CD4-positive, CD25-positive, alpha-beta regulatory T cell (primary cell): Measurements from ENCODE around the gene FAM234A. TPM values are rescaled to one million over a fixed set of nuclear protein-coding genes. Genes with fewer than 3 reads are reported as not detected.

Experiments used
- ATAC-seq, 2 donors: fragments of 150-1000 bp; cut with Tn5 transposase; one replicate each; pipeline ENCODE4 v1.10.0; 2021; ENCODE audit warnings: low read depth in 2 of 2, moderate number of reproducible peaks in 2 of 2, moderate library complexity in 1 of 2
- DNase-seq, 3 donors: peaks; one replicate each; pipeline versions ENCODE4 v3.0.0 to v3.0.0-alpha.2; 2012 to 2022; ENCODE audit warnings: mixed read lengths in 1 of 3
- H3K27ac ChIP-seq: one replicate; pipeline ENCODE4 v1.7.0; 2013; ENCODE audit warnings: mild to moderate bottlenecking, low read length; ENCODE audit not compliant: insufficient read depth, poor library complexity, severe bottlenecking
- H3K27me3 ChIP-seq: one replicate; pipeline ENCODE4 v1.7.0; 2013; ENCODE audit warnings: low read length; ENCODE audit not compliant: control insufficient read depth, insufficient read depth
- H3K36me3 ChIP-seq: one replicate; pipeline ENCODE4 v1.7.0; 2013; ENCODE audit warnings: mild to moderate bottlenecking, low read length, moderate library complexity; ENCODE audit not compliant: control insufficient read depth, insufficient read depth
- H3K4me1 ChIP-seq: 2 replicates; pipeline ENCODE4 v1.7.0; 2013; ENCODE audit warnings: mild to moderate bottlenecking, low read length; ENCODE audit not compliant: insufficient read depth, control insufficient read depth, poor library complexity, severe bottlenecking
- H3K4me3 ChIP-seq: one replicate; pipeline ENCODE4 v1.7.0; 2013; ENCODE audit warnings: low read depth, mild to moderate bottlenecking, low read length, moderate library complexity
- H3K9me3 ChIP-seq, 2 experiments: 1 replicate in 1 of 2; 2 replicates in 1 of 2; pipeline ENCODE4 v1.7.0; 2013; ENCODE audit warnings: low read length in 2 of 2, mild to moderate bottlenecking in 1 of 2, moderate library complexity in 1 of 2; ENCODE audit not compliant: control insufficient read depth in 2 of 2
- H3K27ac Mint-ChIP-seq, 3 donors: one replicate each; pipeline ENCODE4 v1.8.0; 2020 to 2022; ENCODE audit warnings: mild to moderate bottlenecking in 3 of 3, mixed read lengths in 3 of 3, moderate library complexity in 2 of 3
- H3K27me3 Mint-ChIP-seq: one replicate; pipeline ENCODE4 v1.8.0; 2022; ENCODE audit warnings: mild to moderate bottlenecking, mixed read lengths
- H3K36me3 Mint-ChIP-seq: one replicate; pipeline ENCODE4 v1.8.0; 2020; ENCODE audit warnings: mixed read lengths
- H3K4me1 Mint-ChIP-seq, 4 donors: one replicate each; pipeline ENCODE4 v1.8.0; 2020 to 2022; ENCODE audit warnings: mixed read lengths in 4 of 4, mild to moderate bottlenecking in 1 of 4
- H3K4me3 Mint-ChIP-seq, 4 donors: one replicate each; pipeline ENCODE4 v1.8.0; 2020 to 2022; ENCODE audit warnings: mild to moderate bottlenecking in 4 of 4, mixed read lengths in 4 of 4, moderate library complexity in 3 of 4
- H3K9me3 Mint-ChIP-seq, 7 donors: one replicate each; pipeline ENCODE4 v1.8.0; 2020 to 2022; ENCODE audit warnings: mixed read lengths in 7 of 7, mild to moderate bottlenecking in 3 of 7, moderate library complexity in 2 of 7
- polyA plus RNA-seq, 4 donors: library from polyadenylated mRNA; unstranded; fragments of 300-500 nt; fragmentation: Illumina TruSeq; gene quantifications; one replicate each; pipeline ENCODE4 v1.2.3, GENCODE V29; 2021
- total RNA-seq: library from RNA; stranded (reverse); gene quantifications from one replicate; pipeline ENCODE4 v1.2.3, GENCODE V29; 2022

Gene FAM234A
- total and polyA plus RNA-seq, 5 donors from 2014 or later: 15.3 to 26.5 (median 22.1) TPM

GRCh38 chr16:272633-273546 is 38.3 kb downstream of the FAM234A start:
- Mint-ChIP-seq H3K9me3 (no peaks in the 10 kb centered on the region), H3K4me1 (peaks cover 0 to 7% (median 2%) of the 10 kb centered on the region in 4 donors), H3K36me3 (no peaks in the 10 kb centered on the region), H3K27me3 (peaks cover 32% of the 10 kb centered on the region), H3K4me3 (no peak overlapping the region), H3K27ac (no peak overlapping the region)
- no peaks in the 10 kb centered on the region for H3K36me3 ChIP-seq
- H3K4me1 ChIP-seq: peaks cover 11% of the 10 kb centered on the region
- no peak for ATAC-seq
- H3K9me3 ChIP-seq: no peaks in the 10 kb centered on the region
- DNase-seq: no peak
- no peak overlapping the region for H3K4me3 ChIP-seq
- H3K27me3 ChIP-seq: no peaks in the 10 kb centered on the region
- H3K27ac ChIP-seq: no peak overlapping the region

- peaks cover 2% of the 10 kb centered on the region for H3K27me3 ChIP-seq
- no peaks in the 10 kb centered on the region for H3K9me3 ChIP-seq
- DNase-seq: no peak
- no peaks in the 10 kb centered on the region for H3K9me3 Mint-ChIP-seq
- peaks cover 13% of the 10 kb centered on the region for H3K4me1 ChIP-seq
- peaks cover 0 to 9% (median 4%) of the 10 kb centered on the region in 4 donors for H3K4me1 Mint-ChIP-seq
- H3K36me3 Mint-ChIP-seq: no peaks in the 10 kb centered on the region
- no peaks in the 10 kb centered on the region for H3K36me3 ChIP-seq
- no peak overlapping the region for H3K4me3 Mint-ChIP-seq
- peaks cover 38% of the 10 kb centered on the region for H3K27me3 Mint-ChIP-seq
- no peak overlapping the region for H3K27ac ChIP-seq
- no peak overlapping the region for H3K27ac Mint-ChIP-seq
- H3K4me3 ChIP-seq: no peak overlapping the region
- ATAC-seq: no peak
Measured at GRCh38 chr16:273547-274421, 39.2 kb downstream of the FAM234A start.

- Mint-ChIP-seq H3K4me3 (peak overlapping the region in 1 of 4 donors; percentile 73), H3K9me3 (no peaks in the 10 kb centered on the region), H3K36me3 (no peaks in the 10 kb centered on the region), H3K27me3 (peaks cover 44% of the 10 kb centered on the region), H3K4me1 (peaks cover 6 to 15% (median 9%) of the 10 kb centered on the region in 4 donors), H3K27ac (no peak overlapping the region)
- Histone ChIP-seq H3K27me3 (peaks cover 4% of the 10 kb centered on the region), H3K4me1 (peaks cover 24% of the 10 kb centered on the region), H3K36me3 (no peaks in the 10 kb centered on the region), H3K9me3 (no peaks in the 10 kb centered on the region), H3K4me3 (no peak overlapping the region), H3K27ac (no peak overlapping the region)
- ATAC-seq (no peak), DNase-seq (no peak)
Measured at GRCh38 chr16:275041-275641, 40.5 kb downstream of the FAM234A start.

- Mint-ChIP-seq H3K4me1 (peaks cover 6 to 15% (median 9%) of the 10 kb centered on the region in 4 donors), H3K9me3 (no peaks in the 10 kb centered on the region), H3K27me3 (peaks cover 44% of the 10 kb centered on the region), H3K36me3 (no peaks in the 10 kb centered on the region), H3K4me3 (peak within 1 kb of the TSS in 3 of 4 donors; percentile 55 to 73 (median 73)), H3K27ac (no peak within 1 kb of the TSS)
- DNase-seq (no peak), ATAC-seq (no peak)
- no peak within 1 kb of the TSS for H3K4me3 ChIP-seq
- H3K27ac ChIP-seq: no peak within 1 kb of the TSS
- peaks cover 4% of the 10 kb centered on the region for H3K27me3 ChIP-seq
- no peaks in the 10 kb centered on the region for H3K36me3 ChIP-seq
- H3K4me1 ChIP-seq: peaks cover 27% of the 10 kb centered on the region
- no peaks in the 10 kb centered on the region for H3K9me3 ChIP-seq
Measured at GRCh38 chr16:275786-276232, 41.2 kb downstream of the FAM234A start, which contains the start of gene RGS11. RGS11 (minus strand) TSS chr16:275944; CDS start chr16:275911, 33 bp downstream.

- Mint-ChIP-seq H3K27ac (no peak overlapping the region), H3K4me3 (peak overlapping the region in 2 of 4 donors; percentile 55 to 73), H3K27me3 (peaks cover 44% of the 10 kb centered on the region), H3K4me1 (peaks cover 6 to 15% (median 9%) of the 10 kb centered on the region in 4 donors), H3K36me3 (no peaks in the 10 kb centered on the region), H3K9me3 (no peaks in the 10 kb centered on the region)
- H3K9me3 ChIP-seq: no peaks in the 10 kb centered on the region
- DNase-seq (no peak), ATAC-seq (no peak)
- no peaks in the 10 kb centered on the region for H3K36me3 ChIP-seq
- peaks cover 34% of the 10 kb centered on the region for H3K4me1 ChIP-seq
- H3K4me3 ChIP-seq: no peak overlapping the region
- no peak overlapping the region for H3K27ac ChIP-seq
- peaks cover 4% of the 10 kb centered on the region for H3K27me3 ChIP-seq
Measured at GRCh38 chr16:276426-277077, 41.9 kb downstream of the FAM234A start.

GRCh38 chr16:278863-279366 is 44.3 kb downstream of the FAM234A start:
- H3K27ac Mint-ChIP-seq: no peak overlapping the region
- H3K4me1 Mint-ChIP-seq: peaks cover 6 to 15% (median 9%) of the 10 kb centered on the region in 4 donors
- peak in 2 of 3 donors; percentile 50 to 81 for DNase-seq
- H3K36me3 ChIP-seq: no peaks in the 10 kb centered on the region
- peaks cover 4% of the 10 kb centered on the region for H3K27me3 ChIP-seq
- H3K4me3 Mint-ChIP-seq: peak overlapping the region in 2 of 4 donors; percentile 1 to 73
- no peak overlapping the region for H3K4me3 ChIP-seq
- H3K27ac ChIP-seq: no peak overlapping the region
- peak; percentile 59 to 62 for ATAC-seq
- H3K9me3 Mint-ChIP-seq: no peaks in the 10 kb centered on the region
- no peaks in the 10 kb centered on the region for H3K36me3 Mint-ChIP-seq
- H3K27me3 Mint-ChIP-seq: peaks cover 34% of the 10 kb centered on the region
- peaks cover 34% of the 10 kb centered on the region for H3K4me1 ChIP-seq
- H3K9me3 ChIP-seq: no peaks in the 10 kb centered on the region

- peaks cover 4% of the 10 kb centered on the region for H3K27me3 ChIP-seq
Measured at GRCh38 chr16:279531-279930, 44.9 kb downstream of the FAM234A start.

More at GRCh38 chr16:279531-279930, 44.9 kb downstream of the FAM234A start:
- no peak overlapping the region for H3K4me3 ChIP-seq
- peak overlapping the region in 2 of 4 donors; percentile 1 to 73 for H3K4me3 Mint-ChIP-seq
- H3K27ac Mint-ChIP-seq: no peak overlapping the region
- no peaks in the 10 kb centered on the region for H3K36me3 Mint-ChIP-seq
- H3K36me3 ChIP-seq: no peaks in the 10 kb centered on the region
- ATAC-seq: no peak
- no peak for DNase-seq
- no peaks in the 10 kb centered on the region for H3K9me3 Mint-ChIP-seq
- H3K27me3 Mint-ChIP-seq: peaks cover 34% of the 10 kb centered on the region
- no peaks in the 10 kb centered on the region for H3K9me3 ChIP-seq
- peaks cover 6 to 15% (median 9%) of the 10 kb centered on the region in 4 donors for H3K4me1 Mint-ChIP-seq
- no peak overlapping the region for H3K27ac ChIP-seq
- H3K4me1 ChIP-seq: peaks cover 34% of the 10 kb centered on the region
